HepG2 (cell line): ENCODE data around the gene ZMYND10. TPM values are rescaled to one million over a fixed set of nuclear protein-coding genes. Genes with fewer than 3 reads are reported as not detected.

ENCODE experiments used
- polyA plus RNA-seq, 8 experiments: library from polyadenylated mRNA; depleted of rRNA in 3 of 8; stranded (reverse) in 7 of 8; unstranded in 1 of 8; fragments of >200 nt; fragmentation: Illumina TruSeq in 4 of 8; extraction: Trizol in 4 of 8; gene quantifications; 2 replicates each; pipeline versions ENCODE4 v1.2.1 to v1.2.3, GENCODE V29; 2011 to 2016; ENCODE audit warnings: low read depth in 4 of 8, missing spikeins in 1 of 8, mixed read lengths in 1 of 8; ENCODE audit not compliant: insufficient read depth in 1 of 8
- total RNA-seq, 5 experiments: library from RNA; depleted of rRNA; stranded (reverse); fragments of >200 nt; fragmentation: Illumina TruSeq; extraction: Trizol; gene quantifications; 2 replicates each; pipeline ENCODE4 v1.2.3, GENCODE V29; 2016; ENCODE audit warnings: low read depth in 1 of 5
- TF ChIP-seq, protein P1 (sequence below): sonication (generic); formaldehyde crosslinking; IDR thresholded peaks from 2 replicates; pipeline ENCODE4 v1.5.0; 2020; ENCODE audit warnings: mild to moderate bottlenecking, missing genetic modification reagents, borderline replicate concordance

ZMYND10 gene
- total and polyA plus RNA-seq, 2 of the 13 experiments (the other 11 are each of a cell fraction or from before 2014, with no cell fraction given) = 0.60 to 0.74 TPM

DNA sequence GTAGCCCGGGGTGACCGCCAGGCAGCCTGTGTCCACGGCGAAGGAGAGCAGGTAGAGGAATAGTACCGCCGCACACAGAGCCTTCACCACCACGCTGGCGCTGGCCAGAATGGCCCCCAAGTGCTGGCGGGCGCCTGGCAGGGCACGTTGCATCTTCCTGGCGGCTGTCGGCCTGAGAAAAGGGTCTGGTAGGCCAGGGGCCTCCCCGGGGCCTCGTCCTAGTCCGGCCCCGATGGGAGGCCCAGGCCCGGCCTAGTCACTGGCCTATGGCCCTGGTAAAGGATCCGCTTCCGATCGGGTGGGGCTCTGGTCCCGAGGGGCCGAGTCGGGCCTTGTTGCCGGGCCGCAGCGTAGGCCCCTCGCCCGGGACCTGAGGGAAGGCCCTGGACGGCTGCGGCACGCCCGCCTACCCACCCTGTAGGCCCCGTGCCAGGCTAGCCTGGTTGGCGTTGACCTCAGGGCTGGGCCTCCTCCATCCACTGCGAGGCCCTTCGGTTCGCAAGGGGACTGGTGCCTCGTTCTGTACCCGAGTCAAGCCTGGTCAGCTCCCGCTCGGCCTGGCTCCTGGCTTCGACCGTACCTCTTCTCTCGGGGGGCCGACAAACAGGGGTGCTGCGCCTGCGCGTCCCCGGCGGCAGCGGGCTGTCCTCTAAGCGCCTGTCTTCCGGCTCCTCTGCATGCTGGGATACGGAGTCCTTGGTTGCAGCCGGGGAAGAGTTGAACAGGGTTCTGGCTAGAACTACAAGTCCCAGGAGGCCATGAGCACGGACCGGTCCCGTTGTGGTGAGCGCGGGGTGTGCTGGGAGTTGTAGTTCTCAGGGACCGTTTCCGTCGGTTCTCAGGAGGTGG lies 13.6 kb upstream of the ZMYND10 start, which contains the start of gene TMEM115 (continued):
- TF ChIP-seq, protein P1, sequence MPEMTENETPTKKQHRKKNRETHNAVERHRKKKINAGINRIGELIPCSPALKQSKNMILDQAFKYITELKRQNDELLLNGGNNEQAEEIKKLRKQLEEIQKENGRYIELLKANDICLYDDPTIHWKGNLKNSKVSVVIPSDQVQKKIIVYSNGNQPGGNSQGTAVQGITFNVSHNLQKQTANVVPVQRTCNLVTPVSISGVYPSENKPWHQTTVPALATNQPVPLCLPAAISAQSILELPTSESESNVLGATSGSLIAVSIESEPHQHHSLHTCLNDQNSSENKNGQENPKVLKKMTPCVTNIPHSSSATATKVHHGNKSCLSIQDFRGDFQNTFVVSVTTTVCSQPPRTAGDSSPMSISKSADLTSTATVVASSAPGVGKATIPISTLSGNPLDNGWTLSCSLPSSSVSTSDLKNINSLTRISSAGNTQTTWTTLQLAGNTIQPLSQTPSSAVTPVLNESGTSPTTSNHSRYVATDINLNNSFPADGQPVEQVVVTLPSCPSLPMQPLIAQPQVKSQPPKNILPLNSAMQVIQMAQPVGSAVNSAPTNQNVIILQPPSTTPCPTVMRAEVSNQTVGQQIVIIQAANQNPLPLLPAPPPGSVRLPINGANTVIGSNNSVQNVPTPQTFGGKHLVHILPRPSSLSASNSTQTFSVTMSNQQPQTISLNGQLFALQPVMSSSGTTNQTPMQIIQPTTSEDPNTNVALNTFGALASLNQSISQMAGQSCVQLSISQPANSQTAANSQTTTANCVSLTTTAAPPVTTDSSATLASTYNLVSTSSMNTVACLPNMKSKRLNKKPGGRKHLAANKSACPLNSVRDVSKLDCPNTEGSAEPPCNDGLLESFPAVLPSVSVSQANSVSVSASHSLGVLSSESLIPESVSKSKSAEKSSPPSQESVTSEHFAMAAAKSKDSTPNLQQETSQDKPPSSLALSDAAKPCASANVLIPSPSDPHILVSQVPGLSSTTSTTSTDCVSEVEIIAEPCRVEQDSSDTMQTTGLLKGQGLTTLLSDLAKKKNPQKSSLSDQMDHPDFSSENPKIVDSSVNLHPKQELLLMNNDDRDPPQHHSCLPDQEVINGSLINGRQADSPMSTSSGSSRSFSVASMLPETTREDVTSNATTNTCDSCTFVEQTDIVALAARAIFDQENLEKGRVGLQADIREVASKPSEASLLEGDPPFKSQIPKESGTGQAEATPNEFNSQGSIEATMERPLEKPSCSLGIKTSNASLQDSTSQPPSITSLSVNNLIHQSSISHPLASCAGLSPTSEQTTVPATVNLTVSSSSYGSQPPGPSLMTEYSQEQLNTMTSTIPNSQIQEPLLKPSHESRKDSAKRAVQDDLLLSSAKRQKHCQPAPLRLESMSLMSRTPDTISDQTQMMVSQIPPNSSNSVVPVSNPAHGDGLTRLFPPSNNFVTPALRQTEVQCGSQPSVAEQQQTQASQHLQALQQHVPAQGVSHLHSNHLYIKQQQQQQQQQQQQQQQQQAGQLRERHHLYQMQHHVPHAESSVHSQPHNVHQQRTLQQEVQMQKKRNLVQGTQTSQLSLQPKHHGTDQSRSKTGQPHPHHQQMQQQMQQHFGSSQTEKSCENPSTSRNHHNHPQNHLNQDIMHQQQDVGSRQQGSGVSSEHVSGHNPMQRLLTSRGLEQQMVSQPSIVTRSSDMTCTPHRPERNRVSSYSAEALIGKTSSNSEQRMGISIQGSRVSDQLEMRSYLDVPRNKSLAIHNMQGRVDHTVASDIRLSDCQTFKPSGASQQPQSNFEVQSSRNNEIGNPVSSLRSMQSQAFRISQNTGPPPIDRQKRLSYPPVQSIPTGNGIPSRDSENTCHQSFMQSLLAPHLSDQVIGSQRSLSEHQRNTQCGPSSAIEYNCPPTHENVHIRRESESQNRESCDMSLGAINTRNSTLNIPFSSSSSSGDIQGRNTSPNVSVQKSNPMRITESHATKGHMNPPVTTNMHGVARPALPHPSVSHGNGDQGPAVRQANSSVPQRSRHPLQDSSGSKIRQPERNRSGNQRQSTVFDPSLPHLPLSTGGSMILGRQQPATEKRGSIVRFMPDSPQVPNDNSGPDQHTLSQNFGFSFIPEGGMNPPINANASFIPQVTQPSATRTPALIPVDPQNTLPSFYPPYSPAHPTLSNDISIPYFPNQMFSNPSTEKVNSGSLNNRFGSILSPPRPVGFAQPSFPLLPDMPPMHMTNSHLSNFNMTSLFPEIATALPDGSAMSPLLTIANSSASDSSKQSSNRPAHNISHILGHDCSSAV (CRISPR knock-in tag) = peak; percentile 89; the same call in 1 of the 2 replicates
- TF ChIP-seq, all 625 proteins: peak for 302
